DMS53 treated with DMSO at 0.1 percent for 48 hours (cell line): ENCODE data around the gene FSTL1.

Source experiments
- DNase-seq: peaks from one replicate; lab custom pipeline; 2025; ENCODE audit not compliant: unreplicated experiment; lab: John Stamatoyannopoulos, UW

The FSTL1 gene

GRCh38 chr3:120450600-120451271, at the start of gene FSTL1:
FSTL1 (minus strand) TSS chr3:120450992; CDS start chr3:120450746, 246 bp downstream.
- no peak for DNase-seq

DNA sequence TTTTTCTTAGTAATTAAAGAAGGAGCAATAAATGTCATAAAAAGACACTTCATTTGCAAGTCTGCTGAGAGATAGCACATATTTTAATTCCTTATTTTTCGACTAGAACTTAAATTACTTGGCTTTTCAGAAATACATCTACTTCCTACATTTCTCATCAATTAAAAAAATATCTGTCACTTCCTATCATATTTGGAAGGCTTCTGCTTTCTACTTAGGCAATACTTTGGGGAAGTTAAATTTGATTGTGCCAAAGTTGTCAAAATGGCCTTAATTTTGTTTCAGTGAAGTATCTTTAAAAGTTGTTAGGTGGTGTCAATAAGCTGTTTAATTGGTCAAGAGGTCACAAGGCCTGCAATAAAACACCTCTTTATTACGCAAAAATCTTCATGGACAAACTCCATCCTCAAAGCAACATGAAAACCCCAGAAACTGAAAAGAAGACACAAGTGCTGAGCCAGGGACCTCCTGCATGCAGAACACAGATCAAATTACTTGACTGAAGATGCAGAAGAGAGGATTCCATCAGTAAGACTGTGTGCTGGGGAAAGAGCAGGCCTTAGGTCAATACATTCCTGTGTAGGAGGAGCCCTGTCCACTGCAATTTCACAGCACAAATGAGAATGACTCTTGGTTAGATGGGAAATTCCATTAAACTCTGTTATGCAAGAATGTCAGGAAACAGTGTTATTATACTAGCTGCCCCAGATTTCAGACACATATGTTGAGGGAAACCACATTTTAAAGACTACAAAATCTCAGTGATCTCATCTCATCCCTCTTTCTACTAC, 48.0 kb upstream of the FSTL1 start:
- DNase-seq, result no peak

GRCh38 chr3:120497818-120498217, 47.0 kb upstream of the FSTL1 start:
- no peak for DNase-seq

DNA sequence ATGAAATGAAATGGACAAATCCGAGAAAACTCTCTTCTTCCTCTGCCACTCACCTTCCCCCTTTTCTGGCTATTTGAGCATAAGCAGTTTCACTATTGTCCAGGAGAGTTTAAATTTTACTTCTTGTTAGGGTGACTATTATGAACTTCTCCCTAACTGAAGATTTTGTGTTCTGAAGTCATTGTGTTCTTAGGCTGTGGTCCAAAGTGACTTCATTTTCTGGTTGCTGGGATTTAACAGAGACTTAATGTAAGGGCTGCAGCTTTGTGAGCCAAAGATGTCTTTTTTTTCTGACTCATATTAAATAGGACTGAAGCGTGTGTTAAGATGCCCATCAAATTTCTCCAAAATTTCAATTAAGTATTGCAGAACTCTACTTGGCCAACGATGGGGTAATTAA, 46.5 kb upstream of the FSTL1 start:
- no peak for DNase-seq

DNA sequence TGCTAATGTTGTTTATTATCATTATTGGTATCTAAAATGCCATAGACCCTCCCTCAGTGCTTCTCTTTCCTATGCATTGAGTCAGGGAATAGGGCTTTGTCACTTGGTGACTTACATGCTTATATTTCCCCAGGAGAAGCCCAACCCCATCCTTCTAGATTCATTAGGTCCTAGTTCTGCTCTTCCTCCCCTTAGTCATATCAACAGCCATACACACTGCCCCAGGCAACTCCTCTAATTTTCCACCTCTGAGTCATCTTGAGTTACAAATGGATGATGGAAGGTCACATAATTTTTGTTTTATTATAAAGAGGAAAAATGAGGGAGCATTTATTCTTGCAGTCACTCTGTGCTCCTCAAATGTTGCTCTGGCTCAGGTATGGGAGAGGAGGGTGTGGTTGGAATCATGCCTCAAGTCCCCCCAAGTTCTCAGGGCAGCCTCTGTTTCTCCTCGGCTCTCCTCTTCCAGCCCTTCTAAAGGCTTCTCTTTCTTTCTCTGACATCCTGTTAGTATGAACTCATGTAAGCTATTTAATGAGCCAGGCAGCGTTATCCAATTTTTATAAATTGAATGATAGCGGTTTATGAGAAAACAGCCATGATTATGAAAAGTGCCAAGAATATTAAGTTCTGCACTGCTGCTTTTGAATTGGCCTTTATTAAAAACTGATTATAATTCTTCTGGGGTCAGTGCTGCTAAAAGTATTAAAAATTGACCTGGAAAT, 45.6 kb upstream of the FSTL1 start:
- DNase-seq, result no peak

DNA sequence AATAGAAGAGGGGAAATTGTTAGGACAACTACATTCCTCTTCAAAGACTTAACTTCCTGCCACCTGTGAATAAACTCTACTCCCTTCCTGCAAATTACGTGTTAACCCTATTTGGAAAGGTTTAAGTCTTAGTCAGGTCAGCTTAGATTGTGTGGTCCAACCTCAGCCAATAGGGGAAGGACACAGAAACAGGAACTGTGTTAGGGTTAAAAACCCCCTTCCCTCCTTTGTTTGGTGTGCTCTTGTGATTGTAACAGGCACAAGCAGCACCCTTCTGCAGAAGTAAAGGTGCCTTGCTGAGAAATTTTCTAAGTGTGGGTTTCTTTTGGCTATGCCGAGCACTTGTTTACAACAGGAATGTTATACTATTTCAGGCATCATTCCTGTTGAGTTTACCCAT, 45.0 kb upstream of the FSTL1 start:
- DNase-seq, result no peak

DNA sequence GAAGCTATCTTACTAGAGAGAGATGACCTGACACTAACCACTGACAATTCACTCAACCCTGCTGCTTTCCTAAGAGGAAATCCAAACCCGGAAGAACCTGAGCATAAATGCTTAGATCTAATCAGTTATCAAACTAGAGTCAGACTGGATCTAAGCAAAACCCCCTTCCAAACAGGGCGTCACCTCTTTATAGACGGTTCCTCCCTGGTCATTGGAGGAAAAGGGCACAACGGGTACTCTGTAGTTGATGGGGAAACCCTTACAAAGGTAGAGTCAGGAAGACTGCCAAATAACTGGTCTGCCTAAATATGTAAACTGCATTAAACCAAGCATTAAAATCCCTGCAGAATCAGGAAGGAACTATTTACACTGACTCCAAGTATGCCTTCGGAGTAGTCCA, 41.3 kb upstream of the FSTL1 start:
- no peak for DNase-seq

DNA sequence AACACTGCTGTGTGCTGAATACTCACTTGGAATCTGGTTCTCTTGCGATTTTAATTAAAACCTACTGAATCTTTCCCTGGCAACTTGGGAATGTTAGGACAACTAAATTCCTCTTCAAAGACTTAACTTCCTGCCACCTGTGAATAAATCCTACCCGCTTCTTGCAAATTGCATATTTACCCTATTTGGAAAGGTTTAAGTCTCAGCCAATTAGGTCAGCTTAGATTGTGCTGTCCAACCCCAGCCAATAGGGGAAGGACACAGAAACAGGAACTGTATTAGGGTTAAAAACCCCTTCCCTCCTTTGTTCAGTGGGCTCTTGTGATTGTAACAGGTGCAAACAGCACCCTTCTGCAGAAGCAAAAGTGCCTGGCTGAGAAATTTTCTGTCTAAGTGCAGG, 38.6 kb upstream of the FSTL1 start:
- DNase-seq, result no peak

GRCh38 chr3:120488296-120488695, 37.5 kb upstream of the FSTL1 start:
- no peak for DNase-seq

- DNase-seq, result no peak
These were observed 36.4 kb upstream of the FSTL1 start for GRCh38 chr3:120487191-120487650.

GRCh38 chr3:120481081-120481480, 30.3 kb upstream of the FSTL1 start:
- DNase-seq, result no peak

DNA sequence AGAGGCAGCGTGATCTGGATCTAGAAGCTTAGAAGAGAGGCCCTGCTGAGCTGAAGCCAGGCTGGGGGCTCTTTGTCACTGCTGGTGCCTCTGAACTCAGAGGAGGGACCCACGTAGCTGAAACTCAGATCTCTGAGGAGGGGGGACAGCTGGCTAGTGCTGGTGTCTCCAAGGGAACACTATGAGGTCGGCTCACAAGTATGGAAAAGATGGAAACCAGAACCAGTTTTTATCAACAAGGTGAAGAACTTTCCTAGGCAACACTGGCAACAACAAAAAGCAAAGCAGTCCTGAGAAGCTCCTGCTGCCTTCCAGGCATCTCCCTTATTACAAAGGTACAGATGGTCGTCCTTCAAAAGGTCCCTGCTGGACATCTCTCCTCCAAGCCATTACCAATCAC, 27.0 kb upstream of the FSTL1 start:
- DNase-seq, result no peak

GRCh38 chr3:120475722-120476377, 25.1 kb upstream of the FSTL1 start:
- DNase-seq, result no peak

GRCh38 chr3:120473896-120474675, 23.3 kb upstream of the FSTL1 start:
- no peak for DNase-seq

- DNase-seq, result no peak
These were observed 22.6 kb upstream of the FSTL1 start for GRCh38 chr3:120473389-120473788.

GRCh38 chr3:120472121-120472844, 21.5 kb upstream of the FSTL1 start:
- no peak for DNase-seq

- DNase-seq, result no peak
These were observed 20.9 kb upstream of the FSTL1 start for GRCh38 chr3:120471643-120472042.

DNA sequence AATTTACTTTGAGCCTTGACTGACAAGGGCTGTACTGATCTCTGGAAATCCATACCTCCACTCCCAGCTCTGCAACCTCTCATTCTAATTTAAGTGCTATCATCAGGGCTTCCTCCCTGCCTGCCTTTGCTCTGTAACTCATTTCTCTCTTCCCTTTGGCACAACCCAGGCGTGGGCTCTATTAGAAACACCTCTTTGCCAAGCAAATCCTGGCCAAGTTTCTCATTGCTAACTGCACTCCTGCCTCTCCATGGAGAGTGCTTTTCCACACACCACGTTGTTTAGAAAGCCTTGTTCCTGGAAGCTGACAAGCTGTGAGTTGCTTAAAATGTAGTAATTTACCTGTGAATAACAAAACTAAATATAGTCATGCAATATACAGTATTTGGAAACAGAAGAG, 20.1 kb upstream of the FSTL1 start:
- no peak for DNase-seq

DNA sequence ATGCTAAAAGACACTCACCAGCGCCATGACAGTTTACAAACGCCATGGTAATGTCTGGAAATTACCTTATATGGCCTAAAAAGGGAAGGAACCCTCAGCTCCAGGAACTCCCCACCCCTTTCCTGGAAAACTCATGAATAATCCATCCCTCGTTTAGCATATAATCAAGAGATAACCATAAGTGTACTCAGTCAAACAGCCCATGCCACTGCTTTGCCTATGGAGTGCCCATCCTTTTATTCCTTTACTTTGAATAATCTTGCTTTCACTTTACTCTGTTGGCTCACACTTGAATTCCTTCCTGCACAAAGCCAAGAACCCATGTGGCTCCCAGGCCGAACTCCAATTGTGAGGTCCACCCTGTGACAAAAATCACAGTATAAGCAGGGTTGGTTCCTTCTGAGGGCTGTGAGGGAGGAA, 19.1 kb upstream of the FSTL1 start:
- no peak for DNase-seq

- DNase-seq, result no peak
These were observed 18.6 kb upstream of the FSTL1 start for GRCh38 chr3:120469440-120469839.
